Liver (tissue), 9 donors: ENCODE measurements around the gene CCDC141. TPM values are rescaled to one million over a fixed set of nuclear protein-coding genes. Genes with fewer than 3 reads are reported as not detected.

ENCODE experiments used
- DNase-seq: peaks from one replicate; pipeline ENCODE4 v3.0.0-alpha.2; 2017; ENCODE audit warnings: low spot score
- H3K27ac ChIP-seq, 2 donors: one replicate each; pipeline ENCODE4 v1.7.0; 2013; ENCODE audit warnings: inconsistent platforms in 2 of 2, low read length in 2 of 2, control low read depth in 1 of 2, low read depth in 1 of 2, mild to moderate bottlenecking in 1 of 2
- H3K27me3 ChIP-seq, 4 donors: one replicate each; pipeline versions ENCODE4 v1.6.1 to v1.7.0; 2013; ENCODE audit warnings: low read length in 3 of 4, inconsistent platforms in 1 of 4, mild to moderate bottlenecking in 1 of 4, moderate library complexity in 1 of 4; ENCODE audit not compliant: control insufficient read depth in 4 of 4, insufficient read depth in 4 of 4
- H3K36me3 ChIP-seq, 4 donors: one replicate each; pipeline versions ENCODE4 v1.6.1 to v1.7.0; 2013; ENCODE audit warnings: low read length in 3 of 4, mild to moderate bottlenecking in 3 of 4, low read depth in 1 of 4, moderate library complexity in 1 of 4; ENCODE audit not compliant: control insufficient read depth in 4 of 4, insufficient read depth in 3 of 4
- H3K4me1 ChIP-seq, 4 donors: one replicate each; pipeline versions ENCODE4 v1.6.1 to v1.7.0; 2013; ENCODE audit warnings: low read length in 3 of 4, mild to moderate bottlenecking in 3 of 4, moderate library complexity in 1 of 4; ENCODE audit not compliant: control insufficient read depth in 4 of 4, insufficient read depth in 4 of 4
- H3K4me3 ChIP-seq, 3 donors: one replicate each; pipeline versions ENCODE4 v1.6.1 to v1.7.0; 2013; ENCODE audit warnings: low read length in 3 of 3, control low read depth in 1 of 3, low read depth in 1 of 3, mild to moderate bottlenecking in 1 of 3
- H3K9ac ChIP-seq, 2 donors: one replicate each; pipeline ENCODE4 v1.7.0; 2013; ENCODE audit warnings: low read length in 2 of 2, mild to moderate bottlenecking in 2 of 2, moderate library complexity in 2 of 2, control low read depth in 1 of 2, low read depth in 1 of 2
- H3K9me3 ChIP-seq, 4 donors: one replicate each; pipeline versions ENCODE4 v1.6.1 to v1.7.0; 2013; ENCODE audit warnings: low read length in 3 of 4; ENCODE audit not compliant: control insufficient read depth in 4 of 4
- EGR1 ChIP-seq, 2 donors: IDR thresholded peaks; 2 replicates each; pipeline ENCODE4 v1.6.1; 2016 to 2018; ENCODE audit warnings: antibody characterized with exemption in 2 of 2, low read depth in 2 of 2
- FOXA1 ChIP-seq: IDR thresholded peaks from 2 replicates; pipeline ENCODE4 v1.6.1; 2016; ENCODE audit warnings: antibody characterized with exemption
- FOXA2 ChIP-seq: IDR thresholded peaks from 2 replicates; pipeline ENCODE4 v1.6.1; 2016; ENCODE audit warnings: antibody characterized with exemption
- HNF4A ChIP-seq, 2 donors: conservative IDR thresholded peaks; 2 replicates each; pipeline ENCODE4 v1.6.1; 2016; ENCODE audit warnings: antibody characterized with exemption in 2 of 2, mild to moderate bottlenecking in 2 of 2
- HNF4G ChIP-seq: IDR thresholded peaks from 2 replicates; pipeline ENCODE4 v1.6.1; 2016; ENCODE audit warnings: antibody characterized with exemption
- NR2F2 ChIP-seq: IDR thresholded peaks from 2 replicates; pipeline ENCODE4 v1.6.1; 2016; ENCODE audit warnings: antibody characterized with exemption
- RAD21 ChIP-seq, 2 donors: IDR thresholded peaks; 2 replicates each; pipeline ENCODE4 v1.6.1; 2016; ENCODE audit warnings: antibody characterized with exemption in 2 of 2, mild to moderate bottlenecking in 2 of 2
- RXRA ChIP-seq, 2 donors: IDR thresholded peaks; 2 replicates each; pipeline ENCODE4 v1.6.1; 2017 to 2018; ENCODE audit warnings: antibody characterized with exemption in 2 of 2, mild to moderate bottlenecking in 1 of 2
- SP1 ChIP-seq: IDR thresholded peaks from 2 replicates; pipeline ENCODE4 v1.6.1; 2018; ENCODE audit warnings: antibody characterized with exemption, mild to moderate bottlenecking
- TAF1 ChIP-seq: conservative IDR thresholded peaks from 2 replicates; pipeline ENCODE4 v1.6.1; 2016; ENCODE audit warnings: antibody characterized with exemption, mild to moderate bottlenecking
- YY1 ChIP-seq: IDR thresholded peaks from 2 replicates; pipeline ENCODE4 v1.6.1; 2016; ENCODE audit warnings: antibody characterized with exemption, mild to moderate bottlenecking
- whole genome bisulfite sequencing: extraction: QIAGEN DNeasy Blood & Tissue Kit; methylation state at CpG from one replicate; pipeline ENCODE4 v1.1.7; 2013; 5-methylcytosine and 5-hydroxymethylcytosine counted together
- polyA plus RNA-seq, 2 donors: library from polyadenylated mRNA; stranded (reverse) in 1 of 2; unstranded in 1 of 2; fragments of 200-250 nt in 1 of 2; fragments of >200 nt in 1 of 2; fragmentation: Nextera tagmentation in 1 of 2; extraction: Ambion mirVana in 1 of 2; gene quantifications; one replicate each; pipeline versions ENCODE4 v1.2.1 to v1.2.3, GENCODE V29; 2013 to 2015
- total RNA-seq, 2 donors: library from RNA; depleted of rRNA; stranded (reverse); fragments of >200 nt; gene quantifications; one replicate each; pipeline ENCODE4 v1.2.3, GENCODE V29; 2014
- TF ChIP-seq, protein P1 (sequence below): IDR thresholded peaks from 2 replicates; pipeline ENCODE4 v1.6.1; 2016; ENCODE audit warnings: antibody characterized with exemption, mild to moderate bottlenecking
- TF ChIP-seq, protein P2 (sequence below): fragments of 150-350 bp; IDR thresholded peaks from 2 replicates; pipeline ENCODE4 v1.5.1; 2017; ENCODE audit warnings: improper control_type of control experiment, low read depth, low read length; ENCODE audit not compliant: missing input control
- TF ChIP-seq, protein P3 (sequence below): IDR thresholded peaks from 2 replicates; pipeline ENCODE4 v1.6.1; 2016; ENCODE audit warnings: antibody characterized with exemption
- TF ChIP-seq, protein P4 (sequence below): IDR thresholded peaks from 2 replicates; pipeline ENCODE4 v1.6.1; 2016; ENCODE audit warnings: antibody characterized with exemption
- donor health status: healthy.
- donor health status: healthy.
- donor health status: healthy.
- donor health status: healthy.
- donor health status: healthy.

CCDC141 gene
- total and polyA plus RNA-seq, 4 donors, result 0.05 to 1.0 (median 0.39) TPM

DNA sequence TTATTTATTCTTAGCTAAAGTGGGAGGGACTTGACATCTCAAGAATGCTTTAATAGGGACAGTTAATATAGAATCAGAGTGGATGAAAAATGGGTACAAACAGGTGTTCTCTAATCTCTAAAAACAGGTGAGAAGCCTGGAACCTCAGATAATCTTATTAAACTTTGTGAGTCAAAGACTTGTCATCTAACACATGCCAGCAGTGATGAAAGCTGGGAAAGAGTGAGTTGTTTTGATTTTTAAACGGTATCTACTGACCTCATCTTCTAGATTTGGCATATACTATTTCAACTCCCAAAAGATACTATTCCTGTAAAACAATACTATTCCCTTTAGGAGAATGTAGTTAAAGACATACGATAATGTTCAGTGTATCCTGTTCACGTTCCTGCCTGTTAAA, 103.4 kb downstream of the CCDC141 start:
- H3K4me3 ChIP-seq, result no peak overlapping the region

DNA sequence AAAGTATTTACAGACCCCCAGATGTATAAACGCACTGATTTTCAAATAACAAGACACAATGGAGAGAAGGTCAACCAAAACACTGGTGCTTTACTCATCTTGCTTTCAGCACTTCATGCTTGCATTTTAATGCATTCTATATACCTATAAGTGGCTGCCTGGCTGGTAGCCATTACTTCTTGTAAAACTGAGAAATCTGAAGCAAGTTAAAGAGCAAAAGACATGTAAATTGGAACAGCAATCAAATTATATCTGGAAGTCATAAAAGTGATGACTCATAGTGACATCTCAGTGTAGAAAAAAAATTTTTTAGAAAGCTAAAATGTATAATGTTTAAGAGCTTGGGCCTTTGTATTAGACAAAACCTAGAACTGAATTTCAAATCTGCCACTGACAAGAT, 106.2 kb downstream of the CCDC141 start:
- Histone ChIP-seq H3K36me3 (no peaks in the 10 kb centered on the region), H3K4me1 (peaks cover 0 to 2% (median 0%) of the 10 kb centered on the region in 4 donors), H3K9ac (no peak overlapping the region), H3K4me3 (no peak overlapping the region), H3K27me3 (no peaks in the 10 kb centered on the region), H3K9me3 (no peaks in the 10 kb centered on the region), H3K27ac (no peak overlapping the region)
- 90% methylated on average over 1 of the region's 1 CpG for WGBS
- TF ChIP-seq, protein P1, sequence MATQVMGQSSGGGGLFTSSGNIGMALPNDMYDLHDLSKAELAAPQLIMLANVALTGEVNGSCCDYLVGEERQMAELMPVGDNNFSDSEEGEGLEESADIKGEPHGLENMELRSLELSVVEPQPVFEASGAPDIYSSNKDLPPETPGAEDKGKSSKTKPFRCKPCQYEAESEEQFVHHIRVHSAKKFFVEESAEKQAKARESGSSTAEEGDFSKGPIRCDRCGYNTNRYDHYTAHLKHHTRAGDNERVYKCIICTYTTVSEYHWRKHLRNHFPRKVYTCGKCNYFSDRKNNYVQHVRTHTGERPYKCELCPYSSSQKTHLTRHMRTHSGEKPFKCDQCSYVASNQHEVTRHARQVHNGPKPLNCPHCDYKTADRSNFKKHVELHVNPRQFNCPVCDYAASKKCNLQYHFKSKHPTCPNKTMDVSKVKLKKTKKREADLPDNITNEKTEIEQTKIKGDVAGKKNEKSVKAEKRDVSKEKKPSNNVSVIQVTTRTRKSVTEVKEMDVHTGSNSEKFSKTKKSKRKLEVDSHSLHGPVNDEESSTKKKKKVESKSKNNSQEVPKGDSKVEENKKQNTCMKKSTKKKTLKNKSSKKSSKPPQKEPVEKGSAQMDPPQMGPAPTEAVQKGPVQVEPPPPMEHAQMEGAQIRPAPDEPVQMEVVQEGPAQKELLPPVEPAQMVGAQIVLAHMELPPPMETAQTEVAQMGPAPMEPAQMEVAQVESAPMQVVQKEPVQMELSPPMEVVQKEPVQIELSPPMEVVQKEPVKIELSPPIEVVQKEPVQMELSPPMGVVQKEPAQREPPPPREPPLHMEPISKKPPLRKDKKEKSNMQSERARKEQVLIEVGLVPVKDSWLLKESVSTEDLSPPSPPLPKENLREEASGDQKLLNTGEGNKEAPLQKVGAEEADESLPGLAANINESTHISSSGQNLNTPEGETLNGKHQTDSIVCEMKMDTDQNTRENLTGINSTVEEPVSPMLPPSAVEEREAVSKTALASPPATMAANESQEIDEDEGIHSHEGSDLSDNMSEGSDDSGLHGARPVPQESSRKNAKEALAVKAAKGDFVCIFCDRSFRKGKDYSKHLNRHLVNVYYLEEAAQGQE, result no peak
- DNase-seq, result no peak

More for the DNA sequence above, 103.4 kb downstream of the CCDC141 start:
- H3K36me3 ChIP-seq, result no peaks in the 10 kb centered on the region
- H3K9ac ChIP-seq, result no peak overlapping the region
- no peak for DNase-seq
- peaks cover 0 to 12% (median 7%) of the 10 kb centered on the region in 4 donors for H3K4me1 ChIP-seq
- 80% methylated on average over 3 of the region's 3 CpGs for WGBS
- TF ChIP-seq, protein P2, sequence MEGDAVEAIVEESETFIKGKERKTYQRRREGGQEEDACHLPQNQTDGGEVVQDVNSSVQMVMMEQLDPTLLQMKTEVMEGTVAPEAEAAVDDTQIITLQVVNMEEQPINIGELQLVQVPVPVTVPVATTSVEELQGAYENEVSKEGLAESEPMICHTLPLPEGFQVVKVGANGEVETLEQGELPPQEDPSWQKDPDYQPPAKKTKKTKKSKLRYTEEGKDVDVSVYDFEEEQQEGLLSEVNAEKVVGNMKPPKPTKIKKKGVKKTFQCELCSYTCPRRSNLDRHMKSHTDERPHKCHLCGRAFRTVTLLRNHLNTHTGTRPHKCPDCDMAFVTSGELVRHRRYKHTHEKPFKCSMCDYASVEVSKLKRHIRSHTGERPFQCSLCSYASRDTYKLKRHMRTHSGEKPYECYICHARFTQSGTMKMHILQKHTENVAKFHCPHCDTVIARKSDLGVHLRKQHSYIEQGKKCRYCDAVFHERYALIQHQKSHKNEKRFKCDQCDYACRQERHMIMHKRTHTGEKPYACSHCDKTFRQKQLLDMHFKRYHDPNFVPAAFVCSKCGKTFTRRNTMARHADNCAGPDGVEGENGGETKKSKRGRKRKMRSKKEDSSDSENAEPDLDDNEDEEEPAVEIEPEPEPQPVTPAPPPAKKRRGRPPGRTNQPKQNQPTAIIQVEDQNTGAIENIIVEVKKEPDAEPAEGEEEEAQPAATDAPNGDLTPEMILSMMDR, result no peak
- TF ChIP-seq FOXA1 (no peak), FOXA2 (no peak), EGR1 (IDR thresholded peaks at IDR 0.05; ENCODE audit: low read depth in 2 of 2) (no peak), RXRA (IDR thresholded peaks at IDR 0.05) (no peak), HNF4A (conservative IDR thresholded peaks at IDR 0.05) (no peak), RAD21 (IDR thresholded peaks at IDR 0.05) (no peak), YY1 (no peak), SP1 (no peak), TAF1 (no peak), HNF4G (no peak), NR2F2 (no peak)
- TF ChIP-seq, protein P3, sequence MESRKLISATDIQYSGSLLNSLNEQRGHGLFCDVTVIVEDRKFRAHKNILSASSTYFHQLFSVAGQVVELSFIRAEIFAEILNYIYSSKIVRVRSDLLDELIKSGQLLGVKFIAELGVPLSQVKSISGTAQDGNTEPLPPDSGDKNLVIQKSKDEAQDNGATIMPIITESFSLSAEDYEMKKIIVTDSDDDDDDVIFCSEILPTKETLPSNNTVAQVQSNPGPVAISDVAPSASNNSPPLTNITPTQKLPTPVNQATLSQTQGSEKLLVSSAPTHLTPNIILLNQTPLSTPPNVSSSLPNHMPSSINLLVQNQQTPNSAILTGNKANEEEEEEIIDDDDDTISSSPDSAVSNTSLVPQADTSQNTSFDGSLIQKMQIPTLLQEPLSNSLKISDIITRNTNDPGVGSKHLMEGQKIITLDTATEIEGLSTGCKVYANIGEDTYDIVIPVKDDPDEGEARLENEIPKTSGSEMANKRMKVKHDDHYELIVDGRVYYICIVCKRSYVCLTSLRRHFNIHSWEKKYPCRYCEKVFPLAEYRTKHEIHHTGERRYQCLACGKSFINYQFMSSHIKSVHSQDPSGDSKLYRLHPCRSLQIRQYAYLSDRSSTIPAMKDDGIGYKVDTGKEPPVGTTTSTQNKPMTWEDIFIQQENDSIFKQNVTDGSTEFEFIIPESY, result no peak
- TF ChIP-seq, protein P1, result no peak
- TF ChIP-seq, protein P4, sequence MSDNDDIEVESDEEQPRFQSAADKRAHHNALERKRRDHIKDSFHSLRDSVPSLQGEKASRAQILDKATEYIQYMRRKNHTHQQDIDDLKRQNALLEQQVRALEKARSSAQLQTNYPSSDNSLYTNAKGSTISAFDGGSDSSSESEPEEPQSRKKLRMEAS, result no peak
- no peak overlapping the region for H3K27ac ChIP-seq
- no peaks in the 10 kb centered on the region for H3K9me3 ChIP-seq
- H3K27me3 ChIP-seq, result no peaks in the 10 kb centered on the region
